Stimulated activated CD4-positive, alpha-beta T cell treated with anti-CD3 and anti-CD28 coated beads, Interleukin-12 subunit alpha, Interleukin-12 subunit beta, amount 100 ng/mL, for 4 hours (primary cell): Measurements from ENCODE around the gene RPP25L.

Experiments
- DNase-seq: peaks from one replicate; pipeline ENCODE4 v3.0.0-alpha.2; 2020

The RPP25L gene

GRCh38 chr9:34582787-34583186, 29.1 kb downstream of the RPP25L start:
- no peak for DNase-seq

- DNase-seq, result no peak
Observed at GRCh38 chr9:34581318-34581717, 30.6 kb downstream of the RPP25L start.

- no peak for DNase-seq
Observed at GRCh38 chr9:34580358-34580757, 31.5 kb downstream of the RPP25L start.

- no peak for DNase-seq
Observed at GRCh38 chr9:34579808-34580163, 32.1 kb downstream of the RPP25L start.

- DNase-seq, result no peak
Observed at GRCh38 chr9:34579104-34579807, 32.6 kb downstream of the RPP25L start.

GRCh38 chr9:34578241-34579103, 33.4 kb downstream of the RPP25L start:
- DNase-seq, result no peak

GRCh38 chr9:34577400-34578240, 34.3 kb downstream of the RPP25L start:
- DNase-seq, result no peak

GRCh38 chr9:34576597-34577399, 35.1 kb downstream of the RPP25L start:
- DNase-seq, result no peak

GRCh38 chr9:34575862-34576596, 35.9 kb downstream of the RPP25L start:
- no peak for DNase-seq

GRCh38 chr9:34575241-34575640, 36.7 kb downstream of the RPP25L start:
- no peak for DNase-seq

GRCh38 chr9:34574571-34574970, 37.3 kb downstream of the RPP25L start:
- DNase-seq, result no peak

- DNase-seq, result no peak
Observed at GRCh38 chr9:34573599-34574325, 38.1 kb downstream of the RPP25L start.

GRCh38 chr9:34572628-34573027, 39.3 kb downstream of the RPP25L start:
- no peak for DNase-seq

- no peak for DNase-seq
Observed at GRCh38 chr9:34572092-34572491, 39.8 kb downstream of the RPP25L start.

- DNase-seq, result no peak
Observed at GRCh38 chr9:34571481-34571810, 40.5 kb downstream of the RPP25L start.

GRCh38 chr9:34570809-34571480, 41.0 kb downstream of the RPP25L start:
- DNase-seq, result no peak

GRCh38 chr9:34570376-34570775, 41.5 kb downstream of the RPP25L start:
- DNase-seq, result no peak

- no peak for DNase-seq
Observed at GRCh38 chr9:34568774-34569173, 43.1 kb downstream of the RPP25L start.

GRCh38 chr9:34568133-34568532, 43.8 kb downstream of the RPP25L start:
- no peak for DNase-seq

- DNase-seq, result no peak
Observed at GRCh38 chr9:34566972-34567371, 44.9 kb downstream of the RPP25L start.

GRCh38 chr9:34566322-34566721, 45.6 kb downstream of the RPP25L start:
- DNase-seq, result no peak
